H1 (cell line): ENCODE data around the gene CAMK1G. TPM values are rescaled to one million over a fixed set of nuclear protein-coding genes. Genes with fewer than 3 reads are reported as not detected.

Experiments
- CTCF ChIA-PET: fragments of 300-600 bp; sonication (Branson Sonifier 250); formaldehyde crosslinking; loops from one replicate; lab custom pipeline; 2021; ENCODE audit not compliant: partially characterized antibody; lab: Charles Lee
- POLR2A ChIA-PET: fragments of 300-600 bp; sonication (Branson Sonifier 250); formaldehyde crosslinking; loops from one replicate; lab custom pipeline; 2021; ENCODE audit warnings: inconsistent platforms; ENCODE audit not compliant: partially characterized antibody; lab: Charles Lee
- DNase-seq, 2 experiments: peaks; one replicate each; pipeline versions ENCODE4 v3.0.0 to v3.0.0-alpha.2; 2010 to 2022; ENCODE audit warnings: low spot score in 2 of 2, low read depth in 1 of 2, mixed read lengths in 1 of 2
- FAIRE-seq: peaks from 2 replicates; lab custom pipeline; 2011; peaks lifted over from hg19 to GRCh38; lab: Jason Lieb, UNC
- H2AFZ ChIP-seq: 2 replicates; pipeline ENCODE4 v1.8.1; 2012; ENCODE audit warnings: low read length, inconsistent platforms
- H2AK5ac ChIP-seq: 2 replicates; pipeline ENCODE4 v1.6.1; 2013; ENCODE audit warnings: low read depth, low read length
- H2BK120ac ChIP-seq: replicated peaks from 2 replicates; pipeline ENCODE3; 2013; ENCODE audit warnings: low read depth, low read length, inconsistent platforms
- H2BK12ac ChIP-seq: 2 replicates; pipeline ENCODE4 v1.6.1; 2013; ENCODE audit warnings: low read depth, low read length
- H2BK15ac ChIP-seq: 2 replicates; pipeline ENCODE4 v1.6.1; 2013; ENCODE audit warnings: low read length
- H2BK20ac ChIP-seq: 2 replicates; pipeline ENCODE4 v1.6.1; 2013; ENCODE audit warnings: low read length
- H2BK5ac ChIP-seq: 2 replicates; pipeline ENCODE4 v1.6.1; 2013; ENCODE audit warnings: low read depth, low read length
- H3K14ac ChIP-seq: 2 replicates; pipeline ENCODE4 v1.6.1; 2013; ENCODE audit warnings: inconsistent platforms; ENCODE audit not compliant: insufficient read length
- H3K18ac ChIP-seq: 2 replicates; pipeline ENCODE4 v1.6.1; 2013; ENCODE audit warnings: low read length; ENCODE audit errors: extremely low read depth
- H3K23ac ChIP-seq: 2 replicates; pipeline ENCODE4 v1.6.1; 2013; ENCODE audit warnings: inconsistent platforms; ENCODE audit not compliant: insufficient read length
- H3K23me2 ChIP-seq: 2 replicates; pipeline ENCODE4 v1.6.1; 2013; ENCODE audit warnings: low read depth, low read length
- H3K27ac ChIP-seq: 2 replicates; pipeline ENCODE4 v1.6.1; 2011; ENCODE audit warnings: low read depth, low read length, inconsistent platforms
- H3K27me3 ChIP-seq, 4 experiments: replicated peaks in 1 of 4; 1 replicate in 1 of 4; 2 replicates in 3 of 4; pipeline versions ENCODE4 v1.6.1 to v1.8.1; 2011 to 2013; ENCODE audit warnings: low read length in 3 of 4, mild to moderate bottlenecking in 3 of 4, inconsistent platforms in 2 of 4, mixed read lengths in 2 of 4, moderate library complexity in 1 of 4; ENCODE audit not compliant: control insufficient read depth in 3 of 4, insufficient read depth in 3 of 4; ENCODE audit errors: extremely low read depth in 1 of 4
- H3K36me3 ChIP-seq, 4 experiments: 2 replicates each; pipeline versions ENCODE4 v1.6.1 to v1.8.1; 2011 to 2013; ENCODE audit warnings: mild to moderate bottlenecking in 4 of 4, low read length in 3 of 4, moderate library complexity in 2 of 4, control low read depth in 1 of 4, inconsistent platforms in 1 of 4; ENCODE audit not compliant: insufficient read depth in 4 of 4, control insufficient read depth in 2 of 4
- H3K4ac ChIP-seq: replicated peaks from 2 replicates; pipeline ENCODE3; 2013; ENCODE audit warnings: low read length, low read depth, mixed read lengths, inconsistent platforms; ENCODE audit not compliant: insufficient read length
- H3K4me1 ChIP-seq, 4 experiments: replicated peaks in 1 of 4; 1 replicate in 1 of 4; 2 replicates in 3 of 4; pipeline versions ENCODE4 v1.6.1 to v1.8.1; 2011 to 2013; ENCODE audit warnings: low read length in 3 of 4, inconsistent platforms in 2 of 4, mixed read lengths in 1 of 4; ENCODE audit not compliant: insufficient read depth in 4 of 4, control insufficient read depth in 3 of 4
- H3K4me2 ChIP-seq, 2 experiments: 2 replicates each; pipeline versions ENCODE4 v1.6.1 to v1.8.1; 2011 to 2013; ENCODE audit warnings: low read depth in 2 of 2, low read length in 2 of 2, control low read depth in 1 of 2, inconsistent platforms in 1 of 2, mild to moderate bottlenecking in 1 of 2; ENCODE audit not compliant: insufficient read depth in 1 of 2
- H3K4me3 ChIP-seq, 4 experiments: fragments of 200-600, 300-600 bp in 1 of 4; sonication (generic), shearing (Covaris generic), sonication (Bioruptor Twin) in 1 of 4; 2 replicates each; pipeline versions ENCODE4 v1.5.1 to v1.8.1; 2011 to 2016; ENCODE audit warnings: low read length in 4 of 4, low read depth in 3 of 4, control low read depth in 2 of 4, inconsistent platforms in 2 of 4, mild to moderate bottlenecking in 2 of 4, mixed read lengths in 1 of 4, moderate library complexity in 1 of 4; ENCODE audit not compliant: insufficient read depth in 2 of 4; ENCODE audit errors: extremely low read depth in 1 of 4
- H3K56ac ChIP-seq: replicated peaks from 2 replicates; pipeline ENCODE3; 2013; ENCODE audit warnings: low read depth, mild to moderate bottlenecking, mixed read lengths, low read length, inconsistent platforms; ENCODE audit not compliant: insufficient read length
- H3K79me1 ChIP-seq: 2 replicates; pipeline ENCODE4 v1.6.1; 2013; ENCODE audit warnings: low read depth, low read length, control low read depth
- H3K79me2 ChIP-seq, 2 experiments: 2 replicates each; pipeline versions ENCODE4 v1.6.1 to v1.8.1; 2012 to 2013; ENCODE audit warnings: low read length in 2 of 2, mild to moderate bottlenecking in 2 of 2, inconsistent platforms in 1 of 2; ENCODE audit not compliant: insufficient read depth in 2 of 2, control insufficient read depth in 1 of 2
- H3K9ac ChIP-seq, 4 experiments: replicated peaks in 1 of 4; 1 replicate in 1 of 4; 2 replicates in 3 of 4; pipeline versions ENCODE4 v1.6.1 to v1.8.1; 2011 to 2013; ENCODE audit warnings: low read depth in 3 of 4, low read length in 3 of 4, control low read depth in 2 of 4, mild to moderate bottlenecking in 2 of 4, moderate library complexity in 2 of 4, inconsistent platforms in 1 of 4; ENCODE audit errors: extremely low read depth in 1 of 4
- H3K9me3 ChIP-seq, 2 experiments: 2 replicates each; pipeline versions ENCODE4 v1.6.1 to v1.8.1; 2012 to 2013; ENCODE audit warnings: mild to moderate bottlenecking in 2 of 2, moderate library complexity in 2 of 2, control low read depth in 1 of 2, inconsistent platforms in 1 of 2, low read depth in 1 of 2, low read length in 1 of 2, mixed read lengths in 1 of 2; ENCODE audit not compliant: insufficient read depth in 2 of 2
- H4K20me1 ChIP-seq, 2 experiments: replicated peaks in 1 of 2; 2 replicates each; pipeline versions ENCODE3 to v1.8.1; 2011 to 2013; ENCODE audit warnings: inconsistent platforms in 2 of 2, low read length in 2 of 2, mild to moderate bottlenecking in 1 of 2; ENCODE audit not compliant: insufficient read depth in 2 of 2, control insufficient read depth in 1 of 2
- H4K5ac ChIP-seq: 2 replicates; pipeline ENCODE4 v1.6.1; 2013; ENCODE audit warnings: low read length, low read depth, mixed read lengths, inconsistent platforms; ENCODE audit not compliant: insufficient read length
- H4K8ac ChIP-seq: 2 replicates; pipeline ENCODE4 v1.8.0; 2013; ENCODE audit warnings: mild to moderate bottlenecking, moderate library complexity, low read length, inconsistent platforms; ENCODE audit not compliant: insufficient read depth; ENCODE audit errors: extremely low read depth
- H4K91ac ChIP-seq: replicated peaks from 2 replicates; pipeline ENCODE3; 2013; ENCODE audit warnings: low read length, mixed read lengths, inconsistent platforms; ENCODE audit not compliant: insufficient read length
- BCL11A ChIP-seq, 2 experiments: IDR thresholded peaks; one replicate each; pipeline ENCODE4 v1.6.1; 2011; ENCODE audit warnings: low read depth in 2 of 2, low read length in 2 of 2, mild to moderate bottlenecking in 2 of 2
- BRCA1 ChIP-seq: IDR thresholded peaks from 2 replicates; pipeline ENCODE4 v1.6.1; 2012; ENCODE audit warnings: low read depth, low read length, improper control_type of control experiment
- JUN ChIP-seq: IDR thresholded peaks from 2 replicates; pipeline ENCODE4 v1.6.1; 2011; ENCODE audit warnings: low read depth, mild to moderate bottlenecking, improper control_type of control experiment, low read length
- KDM1A ChIP-seq: fragments of 200-600, 300-600 bp; sonication (generic); IDR thresholded peaks from 2 replicates; pipeline ENCODE4 v1.7.1; 2016; ENCODE audit warnings: mild to moderate bottlenecking, low read length, borderline replicate concordance
- KDM5A ChIP-seq: fragments of 200-600 bp; IDR thresholded peaks from 2 replicates; pipeline ENCODE4 v1.7.1; 2012; ENCODE audit warnings: mild to moderate bottlenecking, low read length, inconsistent platforms, mixed read lengths
- SP1 ChIP-seq: IDR thresholded peaks from 2 replicates; pipeline ENCODE4 v1.6.1; 2011; ENCODE audit warnings: low read depth, low read length
- WGBS, 2 experiments: shearing (Covaris generic) in 1 of 2; methylation state at CpG; one replicate each; pipeline versions ENCODE4 v1.1.6 to v1.1.7; 2013 to 2015; ENCODE audit warnings: low lambda C conversion rate in 2 of 2, mixed read lengths in 2 of 2, inconsistent platforms in 1 of 2, low coverage in 1 of 2, missing lambda C conversion rate in 1 of 2; ENCODE audit not compliant: insufficient replicate concordance in 2 of 2, insufficient coverage in 1 of 2, insufficient read length in 1 of 2; ENCODE audit errors: extremely low coverage in 1 of 2, missing lambda C conversion rate in 1 of 2; 5-methylcytosine and 5-hydroxymethylcytosine counted together
- polyA plus RNA-seq, 7 experiments: library from polyadenylated mRNA; depleted of rRNA in 3 of 7; stranded (reverse) in 5 of 7; unstranded in 2 of 7; fragments of >200 nt in 5 of 7; fragments of 200-250 nt in 2 of 7; gene quantifications; 1 replicate in 5 of 7; 2 replicates in 1 of 7; 4 replicates in 1 of 7; pipeline versions ENCODE4 v1.2.1 to v1.2.3, GENCODE V29; 2011 to 2013; ENCODE audit warnings: missing spikeins in 2 of 7, mixed read lengths in 2 of 7
- total RNA-seq: library from RNA; stranded (reverse); fragmentation: NEBNext Ultra II Directional; extraction: Animal tissue kit (Norgen Biotek cat#: 25700); gene quantifications from 2 replicates; pipeline ENCODE4 v1.2.1, GENCODE V29; 2021

CAMK1G gene
- total and polyA plus RNA-seq, 2 of the 8 experiments (the other 6 are each of a cell fraction or from before 2014, with no cell fraction given), result 1.00 to 1.0 TPM

GRCh38 chr1:209642816-209643215 lies 59.3 kb downstream of the CAMK1G start:
- Histone ChIP-seq H3K23me2 (no peaks in the 10 kb centered on the region), H4K8ac (no peak overlapping the region), H3K36me3 (no peaks in the 10 kb centered on the region), H3K14ac (no peak overlapping the region), H2BK120ac (no peak overlapping the region), H3K4me3 (no peak overlapping the region), H2BK20ac (no peak overlapping the region), H2BK15ac (no peak overlapping the region), H3K27me3 (no peaks in the 10 kb centered on the region), H3K79me2 (no peaks in the 10 kb centered on the region), H3K9me3 (no peaks in the 10 kb centered on the region), H2BK12ac (no peak overlapping the region), H3K56ac (no peak overlapping the region), H4K91ac (no peak overlapping the region), H3K79me1 (no peaks in the 10 kb centered on the region), H2AFZ (no peak overlapping the region), H3K18ac (no peak overlapping the region), H2BK5ac (no peak overlapping the region), H4K5ac (no peak overlapping the region), H3K4me1 (0 out of 7 replicates have a peak, but pooled peaks cover 0 to 5% (median 0%) of the 10 kb centered on the region in 4 experiments), H3K4me2 (no peak overlapping the region), H3K23ac (no peak overlapping the region), H2AK5ac (no peak overlapping the region), H3K4ac (no peak overlapping the region), H3K9ac (no peak overlapping the region), H3K27ac (no peak overlapping the region), H4K20me1 (no peaks in the 10 kb centered on the region)
- 76% methylated on average over 3 of the region's 3 CpGs; no CpG with 5 or more reads in 1 of the 2 experiments for WGBS, 2 experiments
- CTCF ChIA-PET, result interaction anchor here (0.6 to 3.8 kb wide), 17 partner anchors 8 to 73 kb away, joined by 3 to 23 read pairs (median 5); partner anchors contain the start of gene LAMB3
- TF ChIP-seq BRCA1 (no peak), KDM1A (no peak), SP1 (no peak), KDM5A (no peak), JUN (no peak), BCL11A (IDR thresholded peaks at IDR 0.05; ENCODE audit: low read depth in 2 of 2, low read length in 2 of 2) (no peak)
- DNase-seq (no peak), FAIRE-seq (no peak)
- POLR2A ChIA-PET, result interaction anchor here (1.2 to 1.6 kb wide), 3 partner anchors 10 to 87 kb away, joined by 3 to 5 read pairs (median 3); partner anchors contain the start of gene LAMB3
